SK-N-SH treated with all-trans-retinoic acid at 6 μM for 48 hours (cell line): ENCODE data around the gene CCNH.

Experiments
- ATAC-seq: fragments of 200-7000 bp; cut with Tn5 transposase; 3 replicates; pipeline ENCODE4 v1.9.1; 2020; ENCODE audit warnings: mild to moderate bottlenecking, moderate library complexity
- ARNTL ChIP-seq: fragments of 450-650 bp; formaldehyde crosslinking; IDR thresholded peaks from 2 replicates; pipeline ENCODE4 v1.5.0; 2020; ENCODE audit warnings: low read depth, mild to moderate bottlenecking, moderate library complexity, borderline replicate concordance
- BACH2 ChIP-seq: fragments of 250-450 bp; sonication (Bioruptor Pico); IDR thresholded peaks from 2 replicates; pipeline ENCODE4 v1.9.0; 2021; ENCODE audit warnings: mild to moderate bottlenecking, borderline replicate concordance
- CSDC2 ChIP-seq: fragments of 250-450 bp; sonication (Bioruptor Pico); IDR thresholded peaks from 2 replicates; pipeline ENCODE4 v1.5.0; 2020; ENCODE audit warnings: mild to moderate bottlenecking, moderate library complexity
- ESRRG ChIP-seq: fragments of 250-450 bp; sonication (Bioruptor Pico); IDR thresholded peaks from 2 replicates; pipeline ENCODE4 v1.6.1; 2021; ENCODE audit warnings: mild to moderate bottlenecking
- GLIS3 ChIP-seq: fragments of 250-450 bp; sonication (Bioruptor Pico); IDR thresholded peaks from 2 replicates; pipeline ENCODE4 v1.5.0; 2020; ENCODE audit warnings: mild to moderate bottlenecking, moderate library complexity
- ISL1 ChIP-seq: fragments of 250-450 bp; sonication (Bioruptor Pico); IDR thresholded peaks from 2 replicates; pipeline ENCODE4 v2.1.2; 2022; ENCODE audit warnings: mild to moderate bottlenecking, moderate library complexity
- OSR1 ChIP-seq: fragments of 250-450 bp; sonication (Bioruptor Pico); IDR thresholded peaks from 2 replicates; pipeline ENCODE4 v1.8.0; 2022; ENCODE audit warnings: moderate library complexity, mild to moderate bottlenecking, inconsistent platforms
- PPARA ChIP-seq: fragments of 250-450 bp; sonication (Bioruptor Pico); IDR thresholded peaks from 2 replicates; pipeline ENCODE4 v1.5.0; 2020; ENCODE audit warnings: mild to moderate bottlenecking, borderline replicate concordance
- RARB ChIP-seq: fragments of 250-450 bp; sonication (Bioruptor Pico); IDR thresholded peaks from 2 replicates; pipeline ENCODE4 v1.8.0; 2021; ENCODE audit warnings: mild to moderate bottlenecking, moderate library complexity
- SNAI2 ChIP-seq: fragments of 250-450 bp; sonication (Bioruptor Pico); IDR thresholded peaks from 2 replicates; pipeline ENCODE4 v1.5.0; 2020; ENCODE audit warnings: mild to moderate bottlenecking, moderate library complexity
- TCF4 ChIP-seq: fragments of 250-450 bp; sonication (Bioruptor Pico); IDR thresholded peaks from 2 replicates; pipeline ENCODE4 v1.8.0; 2021; ENCODE audit warnings: mild to moderate bottlenecking, moderate library complexity, borderline replicate concordance
- TOX ChIP-seq: fragments of 250-450 bp; sonication (Bioruptor Pico); IDR thresholded peaks from 2 replicates; pipeline ENCODE4 v1.8.0; 2021; ENCODE audit warnings: mild to moderate bottlenecking, moderate library complexity, borderline replicate concordance
- ZC3H10 ChIP-seq: fragments of 250-450 bp; sonication (Bioruptor Pico); IDR thresholded peaks from 2 replicates; pipeline ENCODE4 v1.5.1; 2021; ENCODE audit warnings: mild to moderate bottlenecking, moderate library complexity
- ZFP3 ChIP-seq: fragments of 250-450 bp; sonication (Bioruptor Pico); IDR thresholded peaks from 2 replicates; pipeline ENCODE4 v1.5.0; 2020; ENCODE audit warnings: mild to moderate bottlenecking, moderate library complexity
- ZFP30 ChIP-seq: fragments of 450-650 bp; formaldehyde crosslinking; IDR thresholded peaks from 2 replicates; pipeline ENCODE4 v1.5.0; 2022; ENCODE audit warnings: mild to moderate bottlenecking, moderate library complexity
- ZNF565 ChIP-seq: fragments of 450-650 bp; formaldehyde crosslinking; conservative IDR thresholded peaks from 2 replicates; pipeline ENCODE4 v1.5.0; 2020; ENCODE audit warnings: low read depth, mild to moderate bottlenecking, moderate library complexity
- ZNF70 ChIP-seq: fragments of 450-650 bp; formaldehyde crosslinking; IDR thresholded peaks from 2 replicates; pipeline ENCODE4 v1.5.0; 2020; ENCODE audit warnings: mild to moderate bottlenecking, moderate library complexity
- ZNF8 ChIP-seq: fragments of 450-650 bp; formaldehyde crosslinking; IDR thresholded peaks from 2 replicates; pipeline ENCODE4 v1.5.0; 2020; ENCODE audit warnings: mild to moderate bottlenecking, moderate library complexity
- TF ChIP-seq, protein P1 (sequence below): fragments of 250-450 bp; sonication (Bioruptor Pico); IDR thresholded peaks from 2 replicates; pipeline ENCODE4 v1.5.1; 2021; ENCODE audit warnings: mild to moderate bottlenecking, moderate library complexity
- TF ChIP-seq, protein P2 (sequence below): fragments of 250-450 bp; sonication (Bioruptor Pico); IDR thresholded peaks from 2 replicates; pipeline ENCODE4 v1.8.0; 2020; ENCODE audit warnings: mild to moderate bottlenecking, moderate library complexity, borderline replicate concordance
- TF ChIP-seq, protein P3 (sequence below): fragments of 250-450 bp; sonication (Bioruptor Pico); IDR thresholded peaks from 2 replicates; pipeline ENCODE4 v1.5.0; 2020; ENCODE audit warnings: mild to moderate bottlenecking, moderate library complexity
- TF ChIP-seq, protein P4 (sequence below): fragments of 250-450 bp; sonication (Bioruptor Pico); IDR thresholded peaks from 2 replicates; pipeline ENCODE4 v1.5.1; 2020; ENCODE audit warnings: low read depth, mild to moderate bottlenecking, moderate library complexity

Gene CCNH

DNA sequence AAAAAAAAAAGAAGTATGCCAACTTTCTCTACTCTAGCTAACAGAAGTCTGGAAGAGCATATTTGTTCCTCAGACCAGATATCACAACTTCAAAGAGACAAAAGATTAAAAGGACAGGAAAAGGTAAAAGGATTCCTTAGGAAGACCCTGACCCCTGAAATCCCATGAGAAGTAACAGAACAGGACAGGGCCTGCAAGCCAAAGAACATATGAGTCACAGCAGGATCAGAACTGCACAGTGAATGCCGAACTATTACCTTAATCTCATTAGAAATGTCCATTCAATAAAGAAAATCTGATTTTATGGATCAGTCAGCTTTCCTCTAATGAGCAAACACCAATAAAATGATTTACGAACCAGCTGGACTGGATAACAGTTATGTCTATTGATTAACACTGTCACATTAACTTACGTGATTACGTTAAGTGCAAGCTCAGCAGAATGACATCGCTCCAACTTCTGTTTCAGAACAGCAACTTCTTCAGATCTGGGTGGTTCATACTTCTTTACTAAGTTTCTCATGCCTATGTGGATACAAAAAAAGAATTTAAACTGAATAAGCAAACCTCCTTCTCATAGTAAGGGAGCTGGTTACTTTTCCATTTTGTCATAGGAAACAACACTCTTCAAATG is 13.6 kb downstream of the CCNH start:
- TF ChIP-seq ZNF70 (CRISPR knock-in tag) (no peak), OSR1 (CRISPR knock-in tag) (no peak), SNAI2 (CRISPR knock-in tag) (no peak), ARNTL (CRISPR knock-in tag) (no peak)
- peak; percentile 40 for ATAC-seq

DNA sequence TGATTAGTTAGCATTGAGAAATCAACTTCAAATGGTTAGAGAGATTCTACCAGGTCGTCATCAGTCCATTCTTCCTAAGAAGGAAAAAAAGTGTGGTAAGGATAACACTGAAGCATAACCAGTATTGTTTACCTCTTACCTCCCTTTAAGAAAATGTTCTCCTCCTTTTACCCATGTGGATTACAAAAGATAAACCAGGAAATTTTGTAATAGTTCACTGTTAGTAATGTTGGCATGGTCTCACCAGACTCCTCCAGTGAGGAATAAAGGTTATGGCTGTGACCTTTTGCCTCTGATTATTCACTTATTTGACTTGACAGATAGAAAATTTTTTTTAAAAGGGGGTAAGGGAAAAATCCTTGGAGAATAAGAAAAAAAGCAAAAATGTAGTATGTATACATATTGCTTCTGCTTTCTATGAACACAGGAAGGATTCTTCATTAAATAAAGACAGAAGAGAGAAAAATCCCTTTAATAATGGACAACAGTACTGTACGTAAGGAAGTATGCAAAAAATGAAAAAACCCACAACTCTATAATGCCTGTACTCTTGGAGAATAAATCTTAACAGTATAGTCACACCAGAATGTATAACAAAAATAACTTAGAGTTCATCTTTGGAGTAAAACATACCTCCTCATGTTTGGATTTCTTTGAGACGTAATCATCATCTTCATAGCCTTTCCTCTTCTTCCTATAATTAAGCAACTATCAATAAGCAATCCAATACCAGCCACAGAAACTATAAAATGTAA is 18.1 kb downstream of the CCNH start:
- ATAC-seq = no peak
- TF ChIP-seq ZNF70 (CRISPR knock-in tag) (no peak), BACH2 (no peak), TCF4 (CRISPR knock-in tag) (no peak), ZNF565 (no peak), CSDC2 (CRISPR knock-in tag) (no peak), GLIS3 (CRISPR knock-in tag) (no peak), ZFP3 (CRISPR knock-in tag) (no peak), ARNTL (CRISPR knock-in tag) (no peak)
- TF ChIP-seq, protein P1, sequence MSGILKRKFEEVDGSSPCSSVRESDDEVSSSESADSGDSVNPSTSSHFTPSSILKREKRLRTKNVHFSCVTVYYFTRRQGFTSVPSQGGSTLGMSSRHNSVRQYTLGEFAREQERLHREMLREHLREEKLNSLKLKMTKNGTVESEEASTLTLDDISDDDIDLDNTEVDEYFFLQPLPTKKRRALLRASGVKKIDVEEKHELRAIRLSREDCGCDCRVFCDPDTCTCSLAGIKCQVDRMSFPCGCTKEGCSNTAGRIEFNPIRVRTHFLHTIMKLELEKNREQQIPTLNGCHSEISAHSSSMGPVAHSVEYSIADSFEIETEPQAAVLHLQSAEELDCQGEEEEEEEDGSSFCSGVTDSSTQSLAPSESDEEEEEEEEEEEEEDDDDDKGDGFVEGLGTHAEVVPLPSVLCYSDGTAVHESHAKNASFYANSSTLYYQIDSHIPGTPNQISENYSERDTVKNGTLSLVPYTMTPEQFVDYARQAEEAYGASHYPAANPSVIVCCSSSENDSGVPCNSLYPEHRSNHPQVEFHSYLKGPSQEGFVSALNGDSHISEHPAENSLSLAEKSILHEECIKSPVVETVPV (CRISPR knock-in tag) = no peak

DNA sequence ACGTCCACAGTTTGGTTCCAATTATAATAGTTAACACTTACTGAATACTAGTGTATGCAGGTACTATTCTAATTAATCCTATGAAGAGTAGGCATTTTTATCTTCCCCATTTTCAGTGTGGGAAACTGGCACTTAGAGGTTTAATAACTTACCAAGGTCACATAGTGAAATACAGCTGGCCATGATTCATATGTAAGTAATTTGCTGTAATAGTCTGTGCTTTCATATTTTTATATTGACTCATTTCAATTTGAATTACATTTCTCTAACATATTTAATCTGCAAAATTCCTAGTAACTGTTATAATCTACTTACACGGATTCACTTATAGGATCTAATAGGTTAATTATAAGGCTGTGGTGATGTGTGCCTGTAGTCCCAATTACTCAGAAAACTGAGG is 19.4 kb downstream of the CCNH start:
- peak; percentile 82 for ATAC-seq
- TF ChIP-seq RARB (CRISPR knock-in tag) = no peak
- no peak for TF ChIP-seq ARNTL (CRISPR knock-in tag)
- no peak for TF ChIP-seq PPARA
- TF ChIP-seq, protein P2, sequence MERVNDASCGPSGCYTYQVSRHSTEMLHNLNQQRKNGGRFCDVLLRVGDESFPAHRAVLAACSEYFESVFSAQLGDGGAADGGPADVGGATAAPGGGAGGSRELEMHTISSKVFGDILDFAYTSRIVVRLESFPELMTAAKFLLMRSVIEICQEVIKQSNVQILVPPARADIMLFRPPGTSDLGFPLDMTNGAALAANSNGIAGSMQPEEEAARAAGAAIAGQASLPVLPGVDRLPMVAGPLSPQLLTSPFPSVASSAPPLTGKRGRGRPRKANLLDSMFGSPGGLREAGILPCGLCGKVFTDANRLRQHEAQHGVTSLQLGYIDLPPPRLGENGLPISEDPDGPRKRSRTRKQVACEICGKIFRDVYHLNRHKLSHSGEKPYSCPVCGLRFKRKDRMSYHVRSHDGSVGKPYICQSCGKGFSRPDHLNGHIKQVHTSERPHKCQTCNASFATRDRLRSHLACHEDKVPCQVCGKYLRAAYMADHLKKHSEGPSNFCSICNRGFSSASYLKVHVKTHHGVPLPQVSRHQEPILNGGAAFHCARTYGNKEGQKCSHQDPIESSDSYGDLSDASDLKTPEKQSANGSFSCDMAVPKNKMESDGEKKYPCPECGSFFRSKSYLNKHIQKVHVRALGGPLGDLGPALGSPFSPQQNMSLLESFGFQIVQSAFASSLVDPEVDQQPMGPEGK (CRISPR knock-in tag) = no peak
- no peak for TF ChIP-seq ZNF565
- no peak for TF ChIP-seq ZNF8 (CRISPR knock-in tag)
- TF ChIP-seq ESRRG (CRISPR knock-in tag) = no peak
- TF ChIP-seq, protein P3, sequence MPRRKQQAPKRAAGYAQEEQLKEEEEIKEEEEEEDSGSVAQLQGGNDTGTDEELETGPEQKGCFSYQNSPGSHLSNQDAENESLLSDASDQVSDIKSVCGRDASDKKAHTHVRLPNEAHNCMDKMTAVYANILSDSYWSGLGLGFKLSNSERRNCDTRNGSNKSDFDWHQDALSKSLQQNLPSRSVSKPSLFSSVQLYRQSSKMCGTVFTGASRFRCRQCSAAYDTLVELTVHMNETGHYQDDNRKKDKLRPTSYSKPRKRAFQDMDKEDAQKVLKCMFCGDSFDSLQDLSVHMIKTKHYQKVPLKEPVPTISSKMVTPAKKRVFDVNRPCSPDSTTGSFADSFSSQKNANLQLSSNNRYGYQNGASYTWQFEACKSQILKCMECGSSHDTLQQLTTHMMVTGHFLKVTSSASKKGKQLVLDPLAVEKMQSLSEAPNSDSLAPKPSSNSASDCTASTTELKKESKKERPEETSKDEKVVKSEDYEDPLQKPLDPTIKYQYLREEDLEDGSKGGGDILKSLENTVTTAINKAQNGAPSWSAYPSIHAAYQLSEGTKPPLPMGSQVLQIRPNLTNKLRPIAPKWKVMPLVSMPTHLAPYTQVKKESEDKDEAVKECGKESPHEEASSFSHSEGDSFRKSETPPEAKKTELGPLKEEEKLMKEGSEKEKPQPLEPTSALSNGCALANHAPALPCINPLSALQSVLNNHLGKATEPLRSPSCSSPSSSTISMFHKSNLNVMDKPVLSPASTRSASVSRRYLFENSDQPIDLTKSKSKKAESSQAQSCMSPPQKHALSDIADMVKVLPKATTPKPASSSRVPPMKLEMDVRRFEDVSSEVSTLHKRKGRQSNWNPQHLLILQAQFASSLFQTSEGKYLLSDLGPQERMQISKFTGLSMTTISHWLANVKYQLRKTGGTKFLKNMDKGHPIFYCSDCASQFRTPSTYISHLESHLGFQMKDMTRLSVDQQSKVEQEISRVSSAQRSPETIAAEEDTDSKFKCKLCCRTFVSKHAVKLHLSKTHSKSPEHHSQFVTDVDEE = no peak
- TF ChIP-seq SNAI2 (CRISPR knock-in tag) = no peak
- TF ChIP-seq ZC3H10 = no peak
- no peak for TF ChIP-seq ZFP30 (CRISPR knock-in tag)
- TF ChIP-seq ISL1 (CRISPR knock-in tag) = peak; percentile 91
- TF ChIP-seq, protein P1 (CRISPR knock-in tag) = no peak
- no peak for TF ChIP-seq TOX (CRISPR knock-in tag)
- TF ChIP-seq TCF4 (CRISPR knock-in tag) = no peak
- TF ChIP-seq, protein P4, sequence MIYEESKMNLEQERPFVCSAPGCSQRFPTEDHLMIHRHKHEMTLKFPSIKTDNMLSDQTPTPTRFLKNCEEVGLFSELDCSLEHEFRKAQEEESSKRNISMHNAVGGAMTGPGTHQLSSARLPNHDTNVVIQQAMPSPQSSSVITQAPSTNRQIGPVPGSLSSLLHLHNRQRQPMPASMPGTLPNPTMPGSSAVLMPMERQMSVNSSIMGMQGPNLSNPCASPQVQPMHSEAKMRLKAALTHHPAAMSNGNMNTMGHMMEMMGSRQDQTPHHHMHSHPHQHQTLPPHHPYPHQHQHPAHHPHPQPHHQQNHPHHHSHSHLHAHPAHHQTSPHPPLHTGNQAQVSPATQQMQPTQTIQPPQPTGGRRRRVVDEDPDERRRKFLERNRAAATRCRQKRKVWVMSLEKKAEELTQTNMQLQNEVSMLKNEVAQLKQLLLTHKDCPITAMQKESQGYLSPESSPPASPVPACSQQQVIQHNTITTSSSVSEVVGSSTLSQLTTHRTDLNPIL = 0 out of 2 replicates have a peak, but pooled peaks have one; percentile 50
